NT2/D1 (cell line): ENCODE results near the gene COX7C.

Experiments
- SUZ12 ChIP-seq: IDR thresholded peaks from 2 replicates; pipeline ENCODE4 v1.6.1; 2011; ENCODE audit not compliant: insufficient read length, insufficient read depth; ENCODE audit errors: extremely low read depth
- ZNF274 ChIP-seq: IDR thresholded peaks from 2 replicates; pipeline ENCODE4 v1.6.1; 2011; ENCODE audit warnings: mild to moderate bottlenecking, low read depth, low read length

- TF ChIP-seq ZNF274 = no peak
- TF ChIP-seq SUZ12 = no peak
Measured at GRCh38 chr5:86649832-86650505, 32.2 kb downstream of the COX7C start.
